ENCODE measurements around the gene FRMD1.

FRMD1 gene

GRCh38 chr6:168039849-168040248 lies 39.2 kb downstream of the FRMD1 start:
- H3K79me1 ChIP-seq (ENCODE audit: low read length), result no peaks in the 10 kb centered on the region

GRCh38 chr6:168039301-168039700 lies 39.7 kb downstream of the FRMD1 start:
- no peak for DNase-seq
- H4K8ac ChIP-seq (ENCODE audit: low read depth, low read length), result no peak overlapping the region
- H3K27me3 ChIP-seq (ENCODE audit: insufficient read depth, low read length, poor library complexity), result no peaks in the 10 kb centered on the region
- H3K36me3 ChIP-seq (ENCODE audit: control insufficient read depth, insufficient read depth, low read length), result no peaks in the 10 kb centered on the region
- no peak overlapping the region for H3K56ac ChIP-seq (ENCODE audit: low read length)
- H2AK5ac ChIP-seq (ENCODE audit: low read length), result no peak overlapping the region
- no peak overlapping the region for H3K4me2 ChIP-seq (ENCODE audit: low read length)
- no peak overlapping the region for H3K18ac ChIP-seq (ENCODE audit: low read length)
- H4K5ac ChIP-seq (ENCODE audit: low read length), result no peak overlapping the region
- H3K9ac ChIP-seq (ENCODE audit: low read length), result no peak overlapping the region
- H2BK5ac ChIP-seq (ENCODE audit: low read length), result no peak overlapping the region
- H2BK120ac ChIP-seq (ENCODE audit: low read depth, low read length), result no peak overlapping the region
- no peak overlapping the region for H3K4me3 ChIP-seq (ENCODE audit: low read length)
- no peaks in the 10 kb centered on the region for H3K79me1 ChIP-seq (ENCODE audit: low read length)
- no peak overlapping the region for H3K27ac ChIP-seq (ENCODE audit: low read depth, low read length)
- no peak overlapping the region for H3K4ac ChIP-seq (ENCODE audit: low read depth, low read length)
- H3K4me1 ChIP-seq (ENCODE audit: control insufficient read depth, low read depth, low read length), result no peaks in the 10 kb centered on the region
- no CpG with 5 or more reads among the region's 4 CpGs for WGBS (ENCODE audit: extremely low coverage, insufficient coverage, low lambda C conversion rate)
- no peak overlapping the region for H2BK15ac ChIP-seq (replicated peaks; ENCODE audit: low read depth)
- H3K23ac ChIP-seq (ENCODE audit: low read length), result no peak overlapping the region
- no peaks in the 10 kb centered on the region for H3K79me2 ChIP-seq (ENCODE audit: control insufficient read depth, insufficient read depth, low read length)

More at GRCh38 chr6:168039849-168040248, 39.2 kb downstream of the FRMD1 start:
- Histone ChIP-seq H3K27me3 (ENCODE audit: insufficient read depth, low read length, poor library complexity) (no peaks in the 10 kb centered on the region), H3K9ac (ENCODE audit: low read length) (no peak overlapping the region), H2BK15ac (replicated peaks; ENCODE audit: low read depth) (no peak overlapping the region), H2AK5ac (ENCODE audit: low read length) (no peak overlapping the region), H3K27ac (ENCODE audit: low read depth, low read length) (no peak overlapping the region), H3K4me3 (ENCODE audit: low read length) (no peak overlapping the region), H3K4me2 (ENCODE audit: low read length) (no peak overlapping the region), H3K18ac (ENCODE audit: low read length) (no peak overlapping the region), H2BK120ac (ENCODE audit: low read depth, low read length) (no peak overlapping the region), H3K23ac (ENCODE audit: low read length) (no peak overlapping the region), H4K5ac (ENCODE audit: low read length) (no peak overlapping the region), H3K79me2 (ENCODE audit: control insufficient read depth, insufficient read depth, low read length) (no peaks in the 10 kb centered on the region), H3K4ac (ENCODE audit: low read depth, low read length) (no peak overlapping the region), H2BK5ac (ENCODE audit: low read length) (no peak overlapping the region), H3K4me1 (ENCODE audit: control insufficient read depth, low read depth, low read length) (no peaks in the 10 kb centered on the region), H3K36me3 (ENCODE audit: control insufficient read depth, insufficient read depth, low read length) (no peaks in the 10 kb centered on the region), H4K8ac (ENCODE audit: low read depth, low read length) (no peak overlapping the region), H3K56ac (ENCODE audit: low read length) (no peak overlapping the region)
- DNase-seq, result no peak
- WGBS (ENCODE audit: extremely low coverage, insufficient coverage, low lambda C conversion rate), result no CpG with 5 or more reads among the region's 13 CpGs

GRCh38 chr6:168038576-168039140 lies 40.4 kb downstream of the FRMD1 start:
- no peak overlapping the region for H3K56ac ChIP-seq (ENCODE audit: low read length)
- H3K36me3 ChIP-seq (ENCODE audit: control insufficient read depth, insufficient read depth, low read length), result no peaks in the 10 kb centered on the region
- no peak overlapping the region for H3K4me3 ChIP-seq (ENCODE audit: low read length)
- no peaks in the 10 kb centered on the region for H3K79me2 ChIP-seq (ENCODE audit: control insufficient read depth, insufficient read depth, low read length)
- H3K18ac ChIP-seq (ENCODE audit: low read length), result no peak overlapping the region
- H3K9ac ChIP-seq (ENCODE audit: low read length), result no peak overlapping the region
- no peak overlapping the region for H2BK120ac ChIP-seq (ENCODE audit: low read depth, low read length)
- H2BK15ac ChIP-seq (replicated peaks; ENCODE audit: low read depth), result no peak overlapping the region
- no peaks in the 10 kb centered on the region for H3K79me1 ChIP-seq (ENCODE audit: low read length)
- no peak overlapping the region for H4K8ac ChIP-seq (ENCODE audit: low read depth, low read length)
- no peak overlapping the region for H2AK5ac ChIP-seq (ENCODE audit: low read length)
- no peaks in the 10 kb centered on the region for H3K27me3 ChIP-seq (ENCODE audit: insufficient read depth, low read length, poor library complexity)
- no peaks in the 10 kb centered on the region for H3K4me1 ChIP-seq (ENCODE audit: control insufficient read depth, low read depth, low read length)
- H3K23ac ChIP-seq (ENCODE audit: low read length), result no peak overlapping the region
- H3K27ac ChIP-seq (ENCODE audit: low read depth, low read length), result no peak overlapping the region
- no peak overlapping the region for H3K4ac ChIP-seq (ENCODE audit: low read depth, low read length)
- H2BK5ac ChIP-seq (ENCODE audit: low read length), result no peak overlapping the region
- H4K5ac ChIP-seq (ENCODE audit: low read length), result no peak overlapping the region
- WGBS (ENCODE audit: extremely low coverage, insufficient coverage, low lambda C conversion rate), result no CpG with 5 or more reads among the region's 13 CpGs
- DNase-seq, result no peak
- no peak overlapping the region for H3K4me2 ChIP-seq (ENCODE audit: low read length)

GRCh38 chr6:168037856-168038255 lies 41.2 kb downstream of the FRMD1 start:
- Histone ChIP-seq H4K5ac (ENCODE audit: low read length) (no peak overlapping the region), H3K4me2 (ENCODE audit: low read length) (no peak overlapping the region), H3K23ac (ENCODE audit: low read length) (no peak overlapping the region), H3K4me1 (ENCODE audit: control insufficient read depth, low read depth, low read length) (no peaks in the 10 kb centered on the region), H3K79me2 (ENCODE audit: control insufficient read depth, insufficient read depth, low read length) (no peaks in the 10 kb centered on the region), H3K4me3 (ENCODE audit: low read length) (no peak overlapping the region), H3K18ac (ENCODE audit: low read length) (no peak overlapping the region), H3K36me3 (ENCODE audit: control insufficient read depth, insufficient read depth, low read length) (no peaks in the 10 kb centered on the region), H3K27ac (ENCODE audit: low read depth, low read length) (no peak overlapping the region), H2AK5ac (ENCODE audit: low read length) (no peak overlapping the region), H3K9ac (ENCODE audit: low read length) (no peak overlapping the region), H2BK15ac (replicated peaks; ENCODE audit: low read depth) (no peak overlapping the region), H3K4ac (ENCODE audit: low read depth, low read length) (no peak overlapping the region), H3K79me1 (ENCODE audit: low read length) (no peaks in the 10 kb centered on the region), H4K8ac (ENCODE audit: low read depth, low read length) (no peak overlapping the region), H2BK5ac (ENCODE audit: low read length) (no peak overlapping the region), H2BK120ac (ENCODE audit: low read depth, low read length) (no peak overlapping the region), H3K56ac (ENCODE audit: low read length) (no peak overlapping the region), H3K27me3 (ENCODE audit: insufficient read depth, low read length, poor library complexity) (no peaks in the 10 kb centered on the region)
- no CpG with 5 or more reads among the region's 5 CpGs for WGBS (ENCODE audit: extremely low coverage, insufficient coverage, low lambda C conversion rate)
- DNase-seq, result no peak

GRCh38 chr6:168037242-168037641 lies 41.8 kb downstream of the FRMD1 start:
- no peak overlapping the region for H3K4me3 ChIP-seq (ENCODE audit: low read length)
- no peak overlapping the region for H2AK5ac ChIP-seq (ENCODE audit: low read length)
- no peak for DNase-seq
- no peaks in the 10 kb centered on the region for H3K4me1 ChIP-seq (ENCODE audit: control insufficient read depth, low read depth, low read length)
- H3K79me1 ChIP-seq (ENCODE audit: low read length), result no peaks in the 10 kb centered on the region
- H2BK120ac ChIP-seq (ENCODE audit: low read depth, low read length), result no peak overlapping the region
- H4K8ac ChIP-seq (ENCODE audit: low read depth, low read length), result no peak overlapping the region
- no peak overlapping the region for H3K56ac ChIP-seq (ENCODE audit: low read length)
- H3K27me3 ChIP-seq (ENCODE audit: insufficient read depth, low read length, poor library complexity), result no peaks in the 10 kb centered on the region
- no peak overlapping the region for H2BK5ac ChIP-seq (ENCODE audit: low read length)
- H4K5ac ChIP-seq (ENCODE audit: low read length), result no peak overlapping the region
- H3K4me2 ChIP-seq (ENCODE audit: low read length), result no peak overlapping the region
- no peaks in the 10 kb centered on the region for H3K79me2 ChIP-seq (ENCODE audit: control insufficient read depth, insufficient read depth, low read length)
- no peaks in the 10 kb centered on the region for H3K36me3 ChIP-seq (ENCODE audit: control insufficient read depth, insufficient read depth, low read length)
- no peak overlapping the region for H3K9ac ChIP-seq (ENCODE audit: low read length)
- no peak overlapping the region for H3K18ac ChIP-seq (ENCODE audit: low read length)
- no peak overlapping the region for H2BK15ac ChIP-seq (replicated peaks; ENCODE audit: low read depth)
- no CpG with 5 or more reads among the region's 6 CpGs for WGBS (ENCODE audit: extremely low coverage, insufficient coverage, low lambda C conversion rate)
- no peak overlapping the region for H3K23ac ChIP-seq (ENCODE audit: low read length)
- H3K4ac ChIP-seq (ENCODE audit: low read depth, low read length), result no peak overlapping the region
- no peak overlapping the region for H3K27ac ChIP-seq (ENCODE audit: low read depth, low read length)
